Stimulated activated CD8-positive, alpha-beta memory T cell treated with anti-CD3 and anti-CD28 coated beads, Interleukin-15, amount 100 ng/mL, for 48 hours (primary cell): ENCODE measurements around the gene OPRD1.
"Not testable (repeated sequence)": the region's sequence is repeated elsewhere in the genome, so short reads cannot be mapped to it uniquely, and the experiment has no call there.

Experiments used
- DNase-seq, 2 donors: peaks; one replicate each; pipeline ENCODE4 v3.0.0-alpha.2; 2020; ENCODE audit warnings: low read depth in 2 of 2

OPRD1 gene

GRCh38 chr1:28811766-28812668, at the start of gene OPRD1:
OPRD1 (plus strand) TSS chr1:28812170; CDS start chr1:28812384, 214 bp downstream.
- no peak for DNase-seq

GRCh38 chr1:28766532-28767183, 45.3 kb upstream of the OPRD1 start:
- DNase-seq: no peak

GRCh38 chr1:28770601-28771165, 41.3 kb upstream of the OPRD1 start:
- no peak for DNase-seq

GRCh38 chr1:28771921-28772320, 40.0 kb upstream of the OPRD1 start:
- DNase-seq: not testable (repeated sequence)

- DNase-seq: no peak
These were observed 38.9 kb upstream of the OPRD1 start for GRCh38 chr1:28773105-28773504.

- peak; percentile 59 to 61 for DNase-seq
These were observed 36.6 kb upstream of the OPRD1 start for GRCh38 chr1:28775121-28775942.

- no peak for DNase-seq
These were observed 35.6 kb upstream of the OPRD1 start for GRCh38 chr1:28776341-28776740.

- DNase-seq: no peak
These were observed 33.9 kb upstream of the OPRD1 start for GRCh38 chr1:28778021-28778420.

- no peak for DNase-seq
These were observed 32.1 kb upstream of the OPRD1 start for GRCh38 chr1:28779751-28780408.

- DNase-seq: no peak
These were observed 30.7 kb upstream of the OPRD1 start for GRCh38 chr1:28781305-28781704.

GRCh38 chr1:28782011-28782410, 30.0 kb upstream of the OPRD1 start:
- DNase-seq: no peak

GRCh38 chr1:28783363-28783762, 28.6 kb upstream of the OPRD1 start:
- DNase-seq: no peak

GRCh38 chr1:28789412-28789811, 22.6 kb upstream of the OPRD1 start:
- DNase-seq: no peak

- no peak for DNase-seq
These were observed 22.2 kb upstream of the OPRD1 start for GRCh38 chr1:28789816-28790215.

GRCh38 chr1:28790377-28791035, 21.5 kb upstream of the OPRD1 start:
- no peak for DNase-seq

GRCh38 chr1:28791929-28792328, 20.0 kb upstream of the OPRD1 start:
- DNase-seq: not testable (repeated sequence)

- no peak for DNase-seq
These were observed 19.3 kb upstream of the OPRD1 start for GRCh38 chr1:28792644-28793121.

GRCh38 chr1:28794582-28794981, 17.4 kb upstream of the OPRD1 start:
- DNase-seq: not testable (repeated sequence)

GRCh38 chr1:28796352-28797211, 15.4 kb upstream of the OPRD1 start:
- no peak for DNase-seq

GRCh38 chr1:28800324-28800723, 11.6 kb upstream of the OPRD1 start:
- DNase-seq: no peak
